ENCODE results near the gene CAMTA1.
"Not testable (repeated sequence)": the region's sequence is repeated elsewhere in the genome, so short reads cannot be mapped to it uniquely, and the experiment has no call there.

- not testable (repeated sequence) for TF ChIP-seq ZNF407 (IDR thresholded peaks at IDR 0.05; ENCODE audit: low read depth); THAP7 (CRISPR knock-in tag; IDR thresholded peaks at IDR 0.05); KDM1A (IDR thresholded peaks at IDR 0.05); TRIM28 (IDR thresholded peaks at IDR 0.05); ZNF830 (CRISPR knock-in tag; IDR thresholded peaks at IDR 0.05); TFAP4 (CRISPR knock-in tag; IDR thresholded peaks at IDR 0.05; ENCODE audit: borderline replicate concordance); CTCF (IDR thresholded peaks at IDR 0.05 in 2 of 3, conservative IDR thresholded peaks at IDR 0.05 in 1 of 3; ENCODE audit: insufficient read depth in 2 of 3, low read depth in 1 of 3, low read length in 3 of 3); ZNF436 (CRISPR knock-in tag; IDR thresholded peaks at IDR 0.05)
These were observed 46.8 kb downstream of the CAMTA1 start for GRCh38 chr1:6832006-6832405.
